ENCODE data around the gene RABGAP1L.

- no peak for TF ChIP-seq POLR2A (IDR thresholded peaks at IDR 0.05)
- TF ChIP-seq, protein P1, sequence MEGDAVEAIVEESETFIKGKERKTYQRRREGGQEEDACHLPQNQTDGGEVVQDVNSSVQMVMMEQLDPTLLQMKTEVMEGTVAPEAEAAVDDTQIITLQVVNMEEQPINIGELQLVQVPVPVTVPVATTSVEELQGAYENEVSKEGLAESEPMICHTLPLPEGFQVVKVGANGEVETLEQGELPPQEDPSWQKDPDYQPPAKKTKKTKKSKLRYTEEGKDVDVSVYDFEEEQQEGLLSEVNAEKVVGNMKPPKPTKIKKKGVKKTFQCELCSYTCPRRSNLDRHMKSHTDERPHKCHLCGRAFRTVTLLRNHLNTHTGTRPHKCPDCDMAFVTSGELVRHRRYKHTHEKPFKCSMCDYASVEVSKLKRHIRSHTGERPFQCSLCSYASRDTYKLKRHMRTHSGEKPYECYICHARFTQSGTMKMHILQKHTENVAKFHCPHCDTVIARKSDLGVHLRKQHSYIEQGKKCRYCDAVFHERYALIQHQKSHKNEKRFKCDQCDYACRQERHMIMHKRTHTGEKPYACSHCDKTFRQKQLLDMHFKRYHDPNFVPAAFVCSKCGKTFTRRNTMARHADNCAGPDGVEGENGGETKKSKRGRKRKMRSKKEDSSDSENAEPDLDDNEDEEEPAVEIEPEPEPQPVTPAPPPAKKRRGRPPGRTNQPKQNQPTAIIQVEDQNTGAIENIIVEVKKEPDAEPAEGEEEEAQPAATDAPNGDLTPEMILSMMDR (IDR thresholded peaks at IDR 0.05), result no peak
These were observed 62.4 kb downstream of the RABGAP1L start for GRCh38 chr1:174221681-174222080.

All from right lobe of liver (tissue), 4 donors.